HepG2 (cell line): ENCODE results near the gene METTL23. TPM values are rescaled to one million over a fixed set of nuclear protein-coding genes. Genes with fewer than 3 reads are reported as not detected.

Experiments used
- BHLHE40 ChIP-seq: IDR thresholded peaks from 2 replicates; pipeline ENCODE4 v1.6.1; 2011; ENCODE audit warnings: low read length, improper control_type of control experiment
- CBX1 ChIP-seq: IDR thresholded peaks from one replicate; pipeline ENCODE4 v1.6.1; 2016; ENCODE audit warnings: antibody characterized with exemption, low read depth
- CEBPB ChIP-seq: IDR thresholded peaks from 2 replicates; pipeline ENCODE4 v1.6.1; 2011; ENCODE audit warnings: low read depth, low read length, improper control_type of control experiment, borderline replicate concordance
- KDM3A ChIP-seq: IDR thresholded peaks from 2 replicates; pipeline ENCODE4 v1.6.1; 2018; ENCODE audit warnings: low read depth, missing compliant biosample characterization
- MZF1 ChIP-seq: sonication (generic); formaldehyde crosslinking; IDR thresholded peaks from 2 replicates; pipeline ENCODE4 v1.8.1; 2023; ENCODE audit warnings: mild to moderate bottlenecking, missing genetic modification reagents, borderline replicate concordance
- PHF5A ChIP-seq: IDR thresholded peaks from one replicate; pipeline ENCODE4 v1.6.1; 2018; ENCODE audit warnings: low read depth, missing genetic modification reagents; ENCODE audit not compliant: unreplicated experiment
- RCOR2 ChIP-seq: IDR thresholded peaks from 2 replicates; pipeline ENCODE4 v1.6.1; 2016; ENCODE audit warnings: missing biosample characterization, missing genetic modification reagents
- SMC3 ChIP-seq: IDR thresholded peaks from 2 replicates; pipeline ENCODE4 v1.6.1; 2011; ENCODE audit warnings: low read length, improper control_type of control experiment
- SNAI1 ChIP-seq: sonication (generic); formaldehyde crosslinking; IDR thresholded peaks from 2 replicates; pipeline ENCODE4 v1.5.0; 2020; ENCODE audit warnings: mild to moderate bottlenecking, missing genetic modification reagents, borderline replicate concordance
- ZFP90 ChIP-seq: sonication (generic); formaldehyde crosslinking; IDR thresholded peaks from 2 replicates; pipeline ENCODE4 v1.8.0; 2022; ENCODE audit warnings: missing genetic modification reagents, mild to moderate bottlenecking, inconsistent platforms, borderline replicate concordance
- ZNF124 ChIP-seq: sonication (generic); formaldehyde crosslinking; IDR thresholded peaks from 2 replicates; pipeline ENCODE4 v1.4.0; 2020; ENCODE audit warnings: missing genetic modification reagents
- ZNF780A ChIP-seq: sonication (generic); formaldehyde crosslinking; IDR thresholded peaks from 2 replicates; pipeline ENCODE4 v1.8.0; 2022; ENCODE audit warnings: mild to moderate bottlenecking, missing genetic modification reagents, moderate library complexity
- ZSCAN12 ChIP-seq: sonication (generic); formaldehyde crosslinking; IDR thresholded peaks from 2 replicates; pipeline ENCODE4 v1.9.0; 2021; ENCODE audit warnings: mild to moderate bottlenecking, missing genetic modification reagents
- polyA plus RNA-seq, 8 experiments: library from polyadenylated mRNA; depleted of rRNA in 3 of 8; stranded (reverse) in 7 of 8; unstranded in 1 of 8; fragments of >200 nt; fragmentation: Illumina TruSeq in 4 of 8; extraction: Trizol in 4 of 8; gene quantifications; 2 replicates each; pipeline versions ENCODE4 v1.2.1 to v1.2.3, GENCODE V29; 2011 to 2016; ENCODE audit warnings: low read depth in 4 of 8, missing spikeins in 1 of 8, mixed read lengths in 1 of 8; ENCODE audit not compliant: insufficient read depth in 1 of 8
- total RNA-seq, 5 experiments: library from RNA; depleted of rRNA; stranded (reverse); fragments of >200 nt; fragmentation: Illumina TruSeq; extraction: Trizol; gene quantifications; 2 replicates each; pipeline ENCODE4 v1.2.3, GENCODE V29; 2016; ENCODE audit warnings: low read depth in 1 of 5
- TF ChIP-seq, protein P1 (sequence below): sonication (generic); formaldehyde crosslinking; IDR thresholded peaks from 2 replicates; pipeline ENCODE4 v1.8.0; 2022; ENCODE audit warnings: mild to moderate bottlenecking, missing genetic modification reagents, borderline replicate concordance
- TF ChIP-seq, protein P2 (sequence below): IDR thresholded peaks from 2 replicates; pipeline ENCODE4 v1.6.1; 2018; ENCODE audit warnings: missing genetic modification reagents
- TF ChIP-seq, protein P3 (sequence below): sonication (generic); formaldehyde crosslinking; IDR thresholded peaks from 2 replicates; pipeline ENCODE4 v1.9.0; 2022; ENCODE audit warnings: missing genetic modification reagents, mild to moderate bottlenecking, borderline replicate concordance
- TF ChIP-seq, protein P4 (sequence below): sonication (generic); formaldehyde crosslinking; IDR thresholded peaks from 2 replicates; pipeline ENCODE4 v1.4.0; 2020; ENCODE audit warnings: mild to moderate bottlenecking, missing genetic modification reagents
- TF ChIP-seq, protein P5 (sequence below): sonication (generic); formaldehyde crosslinking; IDR thresholded peaks from 2 replicates; pipeline ENCODE4 v1.5.0; 2020; ENCODE audit warnings: mild to moderate bottlenecking, missing genetic modification reagents, moderate library complexity

Gene METTL23
- total and polyA plus RNA-seq, 2 of the 13 experiments (the other 11 are each of a cell fraction or from before 2014, with no cell fraction given) = 39.9 to 104 TPM

DNA sequence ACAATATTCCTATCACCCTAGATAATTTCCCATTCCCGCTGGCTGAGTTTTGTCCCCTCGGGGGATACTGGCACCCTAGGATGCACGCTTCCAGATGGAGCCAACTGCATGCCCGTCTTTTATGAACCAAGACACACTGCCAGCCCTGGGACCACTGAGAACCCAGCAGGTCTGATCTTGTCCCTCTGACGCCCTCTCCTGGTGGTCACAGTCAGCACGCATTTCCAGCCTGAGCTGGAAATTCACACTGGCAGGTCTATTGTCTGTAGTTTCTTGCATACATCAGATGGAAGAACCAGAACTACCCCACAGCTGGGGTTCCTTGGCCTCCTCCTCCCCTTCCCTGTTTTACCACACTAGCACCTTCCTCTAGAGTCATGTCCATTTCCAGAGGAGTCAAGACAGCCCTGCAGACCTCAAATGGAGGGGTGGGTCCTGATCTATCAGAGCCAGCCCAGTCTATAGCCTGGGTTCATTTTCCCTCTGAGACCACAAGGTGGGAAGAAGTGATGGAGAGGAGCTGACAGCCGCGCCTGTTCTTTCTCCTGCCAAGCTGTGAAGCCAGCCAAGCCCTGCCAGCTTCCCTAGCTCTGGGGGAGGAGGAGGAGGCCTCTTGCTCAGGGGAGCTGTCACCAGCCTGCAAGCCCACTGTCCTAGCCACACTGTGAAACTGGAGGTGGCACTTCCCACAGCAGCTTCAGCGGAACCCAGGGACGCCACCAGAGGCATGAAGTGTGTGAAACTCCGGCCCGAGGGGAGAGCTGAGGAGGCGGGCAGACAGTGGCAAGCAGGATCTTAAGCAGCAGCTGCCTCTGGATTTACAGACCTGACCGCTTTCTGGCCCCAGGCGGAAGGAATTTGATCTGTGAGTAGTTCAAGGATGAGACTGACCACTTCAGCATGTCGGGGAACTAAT is 45.2 kb upstream of the METTL23 start (continued):
- TF ChIP-seq ZFP90 (no peak), SNAI1 (CRISPR knock-in tag) (no peak), PHF5A (CRISPR knock-in tag) (no peak), ZNF124 (CRISPR knock-in tag) (0 out of 2 replicates have a peak, but pooled peaks have one; percentile 40), CEBPB (no peak), BHLHE40 (0 out of 2 replicates have a peak, but pooled peaks have one; percentile 28), KDM3A (CRISPR knock-in tag) (0 out of 2 replicates have a peak, but pooled peaks have one; percentile 35), CBX1 (no peak), SMC3 (peak; percentile 91), MZF1 (CRISPR knock-in tag) (0 out of 2 replicates have a peak, but pooled peaks have one; percentile 61), ZSCAN12 (no peak), ZNF780A (CRISPR knock-in tag) (no peak), RCOR2 (CRISPR knock-in tag) (no peak)
- TF ChIP-seq, protein P1, sequence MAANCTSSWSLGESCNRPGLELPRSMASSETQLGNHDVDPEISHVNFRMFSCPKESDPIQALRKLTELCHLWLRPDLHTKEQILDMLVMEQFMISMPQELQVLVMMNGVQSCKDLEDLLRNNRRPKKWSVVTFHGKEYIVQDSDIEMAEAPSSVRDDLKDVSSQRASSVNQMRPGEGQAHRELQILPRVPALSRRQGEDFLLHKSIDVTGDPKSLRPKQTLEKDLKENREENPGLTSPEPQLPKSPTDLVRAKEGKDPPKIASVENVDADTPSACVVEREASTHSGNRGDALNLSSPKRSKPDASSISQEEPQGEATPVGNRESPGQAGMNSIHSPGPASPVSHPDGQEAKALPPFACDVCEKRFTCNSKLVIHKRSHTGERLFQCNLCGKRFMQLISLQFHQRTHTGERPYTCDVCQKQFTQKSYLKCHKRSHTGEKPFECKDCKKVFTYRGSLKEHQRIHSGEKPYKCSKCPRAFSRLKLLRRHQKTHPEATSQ (CRISPR knock-in tag) = no peak
- TF ChIP-seq, protein P2, sequence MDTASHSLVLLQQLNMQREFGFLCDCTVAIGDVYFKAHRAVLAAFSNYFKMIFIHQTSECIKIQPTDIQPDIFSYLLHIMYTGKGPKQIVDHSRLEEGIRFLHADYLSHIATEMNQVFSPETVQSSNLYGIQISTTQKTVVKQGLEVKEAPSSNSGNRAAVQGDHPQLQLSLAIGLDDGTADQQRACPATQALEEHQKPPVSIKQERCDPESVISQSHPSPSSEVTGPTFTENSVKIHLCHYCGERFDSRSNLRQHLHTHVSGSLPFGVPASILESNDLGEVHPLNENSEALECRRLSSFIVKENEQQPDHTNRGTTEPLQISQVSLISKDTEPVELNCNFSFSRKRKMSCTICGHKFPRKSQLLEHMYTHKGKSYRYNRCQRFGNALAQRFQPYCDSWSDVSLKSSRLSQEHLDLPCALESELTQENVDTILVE (CRISPR knock-in tag) = no peak
- TF ChIP-seq, protein P3, sequence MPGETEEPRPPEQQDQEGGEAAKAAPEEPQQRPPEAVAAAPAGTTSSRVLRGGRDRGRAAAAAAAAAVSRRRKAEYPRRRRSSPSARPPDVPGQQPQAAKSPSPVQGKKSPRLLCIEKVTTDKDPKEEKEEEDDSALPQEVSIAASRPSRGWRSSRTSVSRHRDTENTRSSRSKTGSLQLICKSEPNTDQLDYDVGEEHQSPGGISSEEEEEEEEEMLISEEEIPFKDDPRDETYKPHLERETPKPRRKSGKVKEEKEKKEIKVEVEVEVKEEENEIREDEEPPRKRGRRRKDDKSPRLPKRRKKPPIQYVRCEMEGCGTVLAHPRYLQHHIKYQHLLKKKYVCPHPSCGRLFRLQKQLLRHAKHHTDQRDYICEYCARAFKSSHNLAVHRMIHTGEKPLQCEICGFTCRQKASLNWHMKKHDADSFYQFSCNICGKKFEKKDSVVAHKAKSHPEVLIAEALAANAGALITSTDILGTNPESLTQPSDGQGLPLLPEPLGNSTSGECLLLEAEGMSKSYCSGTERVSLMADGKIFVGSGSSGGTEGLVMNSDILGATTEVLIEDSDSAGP (CRISPR knock-in tag) = no peak
- TF ChIP-seq, protein P4, sequence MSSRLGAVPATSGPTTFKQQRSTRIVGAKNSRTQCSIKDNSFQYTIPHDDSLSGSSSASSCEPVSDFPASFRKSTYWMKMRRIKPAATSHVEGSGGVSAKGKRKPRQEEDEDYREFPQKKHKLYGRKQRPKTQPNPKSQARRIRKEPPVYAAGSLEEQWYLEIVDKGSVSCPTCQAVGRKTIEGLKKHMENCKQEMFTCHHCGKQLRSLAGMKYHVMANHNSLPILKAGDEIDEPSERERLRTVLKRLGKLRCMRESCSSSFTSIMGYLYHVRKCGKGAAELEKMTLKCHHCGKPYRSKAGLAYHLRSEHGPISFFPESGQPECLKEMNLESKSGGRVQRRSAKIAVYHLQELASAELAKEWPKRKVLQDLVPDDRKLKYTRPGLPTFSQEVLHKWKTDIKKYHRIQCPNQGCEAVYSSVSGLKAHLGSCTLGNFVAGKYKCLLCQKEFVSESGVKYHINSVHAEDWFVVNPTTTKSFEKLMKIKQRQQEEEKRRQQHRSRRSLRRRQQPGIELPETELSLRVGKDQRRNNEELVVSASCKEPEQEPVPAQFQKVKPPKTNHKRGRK (CRISPR knock-in tag) = no peak
- TF ChIP-seq, protein P5, sequence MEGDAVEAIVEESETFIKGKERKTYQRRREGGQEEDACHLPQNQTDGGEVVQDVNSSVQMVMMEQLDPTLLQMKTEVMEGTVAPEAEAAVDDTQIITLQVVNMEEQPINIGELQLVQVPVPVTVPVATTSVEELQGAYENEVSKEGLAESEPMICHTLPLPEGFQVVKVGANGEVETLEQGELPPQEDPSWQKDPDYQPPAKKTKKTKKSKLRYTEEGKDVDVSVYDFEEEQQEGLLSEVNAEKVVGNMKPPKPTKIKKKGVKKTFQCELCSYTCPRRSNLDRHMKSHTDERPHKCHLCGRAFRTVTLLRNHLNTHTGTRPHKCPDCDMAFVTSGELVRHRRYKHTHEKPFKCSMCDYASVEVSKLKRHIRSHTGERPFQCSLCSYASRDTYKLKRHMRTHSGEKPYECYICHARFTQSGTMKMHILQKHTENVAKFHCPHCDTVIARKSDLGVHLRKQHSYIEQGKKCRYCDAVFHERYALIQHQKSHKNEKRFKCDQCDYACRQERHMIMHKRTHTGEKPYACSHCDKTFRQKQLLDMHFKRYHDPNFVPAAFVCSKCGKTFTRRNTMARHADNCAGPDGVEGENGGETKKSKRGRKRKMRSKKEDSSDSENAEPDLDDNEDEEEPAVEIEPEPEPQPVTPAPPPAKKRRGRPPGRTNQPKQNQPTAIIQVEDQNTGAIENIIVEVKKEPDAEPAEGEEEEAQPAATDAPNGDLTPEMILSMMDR (CRISPR knock-in tag) = peak; percentile 94
